Type B pancreatic cell (in vitro differentiated cells): ENCODE data around the gene MTERF1. TPM values are rescaled to one million over a fixed set of nuclear protein-coding genes. Genes with fewer than 3 reads are reported as not detected.

Experiments
- DNase-seq: peaks from one replicate; pipeline ENCODE4 v3.0.0; 2021; ENCODE audit warnings: mixed read lengths; ENCODE audit not compliant: unreplicated experiment; ENCODE audit errors: extremely low spot score
- H3K27ac Mint-ChIP-seq: 2 replicates; pipeline ENCODE4 v1.8.0; 2021; ENCODE audit warnings: mild to moderate bottlenecking, mixed read lengths
- H3K27me3 Mint-ChIP-seq: 2 replicates; pipeline ENCODE4 v1.8.0; 2021; ENCODE audit warnings: mixed read lengths
- H3K36me3 Mint-ChIP-seq: 2 replicates; pipeline ENCODE4 v1.8.0; 2021; ENCODE audit warnings: mixed read lengths
- H3K4me1 Mint-ChIP-seq: one replicate; pipeline ENCODE4 v1.8.0; 2021; ENCODE audit warnings: mixed read lengths; ENCODE audit not compliant: unreplicated experiment
- H3K4me3 Mint-ChIP-seq: 2 replicates; pipeline ENCODE4 v1.8.0; 2021; ENCODE audit warnings: mild to moderate bottlenecking, mixed read lengths
- H3K9me3 Mint-ChIP-seq: 2 replicates; pipeline ENCODE4 v1.8.0; 2021; ENCODE audit warnings: mixed read lengths
- total RNA-seq: library from RNA; stranded (reverse); gene quantifications from 2 replicates; pipeline ENCODE4 v1.2.1, GENCODE V29; 2021; ENCODE audit warnings: low replicate concordance
- TF ChIP-seq, protein P1 (sequence below): fragments of 200-600 bp; sonication (generic); conservative IDR thresholded peaks from 2 replicates; pipeline ENCODE4 v1.5.0; 2021; ENCODE audit warnings: antibody characterized with exemption, mild to moderate bottlenecking

MTERF1 gene
- total RNA-seq, 1 donor from 2014 or later, result 18.3 TPM

DNA sequence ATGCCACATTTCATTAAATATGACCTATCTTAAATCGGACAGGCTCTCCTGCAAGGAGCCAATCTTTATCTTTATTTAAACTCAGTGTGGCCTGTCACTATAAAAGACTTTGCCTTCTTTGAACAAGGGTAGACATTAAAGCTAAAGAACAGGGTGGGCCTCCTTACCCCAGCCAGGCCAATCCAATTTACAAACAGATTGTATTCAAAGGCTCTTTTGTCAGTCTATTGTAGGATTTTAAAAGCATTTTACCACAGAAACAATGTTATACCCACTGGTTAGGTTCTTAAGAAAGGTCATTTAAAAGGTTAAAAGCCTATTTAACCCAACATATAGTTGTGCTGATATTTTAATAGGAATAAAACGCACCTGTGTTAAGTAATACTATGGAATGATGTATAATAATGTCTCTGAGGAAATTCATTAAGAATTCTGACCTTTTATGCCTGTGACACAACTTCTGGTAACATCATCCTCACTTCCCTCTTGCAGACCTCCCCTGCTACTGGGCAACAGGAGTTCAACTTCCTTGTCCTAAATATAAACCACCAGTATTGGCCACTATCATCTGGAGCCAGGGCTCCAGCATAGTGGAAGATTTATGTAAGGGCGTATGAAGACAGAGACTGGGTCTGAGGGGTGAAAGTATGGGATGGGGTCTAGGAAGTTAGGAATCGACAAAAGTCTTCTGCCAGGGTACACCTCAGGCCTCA is 32.5 kb downstream of the MTERF1 start:
- Mint-ChIP-seq H3K36me3 (peaks cover 9% of the 10 kb centered on the region), H3K9me3 (peaks cover 6% of the 10 kb centered on the region), H3K27ac (no peak overlapping the region), H3K4me1 (peaks cover 9% of the 10 kb centered on the region), H3K4me3 (no peak overlapping the region), H3K27me3 (no peaks in the 10 kb centered on the region)
- TF ChIP-seq, protein P1, sequence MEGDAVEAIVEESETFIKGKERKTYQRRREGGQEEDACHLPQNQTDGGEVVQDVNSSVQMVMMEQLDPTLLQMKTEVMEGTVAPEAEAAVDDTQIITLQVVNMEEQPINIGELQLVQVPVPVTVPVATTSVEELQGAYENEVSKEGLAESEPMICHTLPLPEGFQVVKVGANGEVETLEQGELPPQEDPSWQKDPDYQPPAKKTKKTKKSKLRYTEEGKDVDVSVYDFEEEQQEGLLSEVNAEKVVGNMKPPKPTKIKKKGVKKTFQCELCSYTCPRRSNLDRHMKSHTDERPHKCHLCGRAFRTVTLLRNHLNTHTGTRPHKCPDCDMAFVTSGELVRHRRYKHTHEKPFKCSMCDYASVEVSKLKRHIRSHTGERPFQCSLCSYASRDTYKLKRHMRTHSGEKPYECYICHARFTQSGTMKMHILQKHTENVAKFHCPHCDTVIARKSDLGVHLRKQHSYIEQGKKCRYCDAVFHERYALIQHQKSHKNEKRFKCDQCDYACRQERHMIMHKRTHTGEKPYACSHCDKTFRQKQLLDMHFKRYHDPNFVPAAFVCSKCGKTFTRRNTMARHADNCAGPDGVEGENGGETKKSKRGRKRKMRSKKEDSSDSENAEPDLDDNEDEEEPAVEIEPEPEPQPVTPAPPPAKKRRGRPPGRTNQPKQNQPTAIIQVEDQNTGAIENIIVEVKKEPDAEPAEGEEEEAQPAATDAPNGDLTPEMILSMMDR, result no peak
- no peak for DNase-seq

GRCh38 chr7:91847231-91847630 is 33.3 kb downstream of the MTERF1 start:
- Mint-ChIP-seq H3K27me3 (no peaks in the 10 kb centered on the region), H3K27ac (no peak overlapping the region), H3K9me3 (peaks cover 6% of the 10 kb centered on the region), H3K36me3 (peaks cover 4% of the 10 kb centered on the region), H3K4me3 (no peak overlapping the region), H3K4me1 (peaks cover 9% of the 10 kb centered on the region)
- no peak for DNase-seq
- TF ChIP-seq, protein P1, result no peak

- peaks cover 9% of the 10 kb centered on the region for H3K4me1 Mint-ChIP-seq
- no peak overlapping the region for H3K4me3 Mint-ChIP-seq
- H3K9me3 Mint-ChIP-seq, result peaks cover 6% of the 10 kb centered on the region
- TF ChIP-seq, protein P1, result no peak
- no peak for DNase-seq
- H3K27ac Mint-ChIP-seq, result no peak overlapping the region
- no peaks in the 10 kb centered on the region for H3K27me3 Mint-ChIP-seq
- H3K36me3 Mint-ChIP-seq, result peaks cover 6% of the 10 kb centered on the region
Measured at GRCh38 chr7:91846436-91846835, 34.1 kb downstream of the MTERF1 start.

DNA sequence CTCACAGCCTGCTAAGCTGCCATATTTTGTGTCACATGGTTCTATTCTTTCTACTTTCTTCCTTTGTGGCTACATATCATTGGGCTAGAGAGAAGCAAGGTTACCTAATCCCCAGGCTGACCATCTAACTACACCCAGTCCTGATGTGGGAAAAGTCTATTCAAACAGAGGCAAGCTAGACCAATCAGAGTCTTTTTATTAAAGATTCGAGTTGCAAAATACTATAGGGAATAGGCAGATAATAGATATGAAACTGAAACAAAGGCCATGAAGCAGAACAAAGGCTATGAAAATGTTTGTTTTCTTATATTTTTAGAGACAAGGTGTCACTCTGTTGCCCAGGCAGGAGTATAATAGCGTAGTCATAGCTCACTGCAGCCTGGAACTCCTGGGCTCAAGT is 36.7 kb downstream of the MTERF1 start:
- TF ChIP-seq, protein P1, result no peak
- H3K27me3 Mint-ChIP-seq, result no peaks in the 10 kb centered on the region
- peaks cover 8% of the 10 kb centered on the region for H3K36me3 Mint-ChIP-seq

DNA sequence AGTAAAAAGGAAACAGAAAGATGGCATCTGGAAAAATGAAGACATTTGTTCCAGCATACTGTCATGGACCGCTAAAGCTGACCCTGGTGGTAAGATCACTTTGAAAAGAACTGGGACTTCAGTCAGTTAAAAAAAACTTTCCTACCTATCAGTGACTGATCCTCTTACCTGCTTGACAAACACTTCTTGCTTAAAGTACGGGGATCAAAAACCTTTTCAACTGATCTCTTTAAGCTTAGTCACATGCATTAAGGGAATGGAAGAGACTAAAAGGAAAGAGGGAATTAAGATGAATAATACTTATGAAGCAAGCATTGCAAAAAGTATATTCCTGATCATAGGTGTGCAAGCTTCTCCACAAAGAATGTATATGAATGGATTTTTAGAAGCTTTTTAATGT is 42.1 kb downstream of the MTERF1 start:
- H3K4me1 Mint-ChIP-seq, result peaks cover 10% of the 10 kb centered on the region

More for the DNA sequence above, 36.7 kb downstream of the MTERF1 start:
- DNase-seq, result no peak
- peaks cover 5% of the 10 kb centered on the region for H3K4me1 Mint-ChIP-seq
- H3K27ac Mint-ChIP-seq, result no peak overlapping the region
- no peak overlapping the region for H3K4me3 Mint-ChIP-seq
- peaks cover 6% of the 10 kb centered on the region for H3K9me3 Mint-ChIP-seq

More for the DNA sequence above, 42.1 kb downstream of the MTERF1 start:
- DNase-seq, result no peak
- TF ChIP-seq, protein P1, result no peak
- no peak overlapping the region for H3K27ac Mint-ChIP-seq
- H3K36me3 Mint-ChIP-seq, result peaks cover 5% of the 10 kb centered on the region
- H3K27me3 Mint-ChIP-seq, result no peaks in the 10 kb centered on the region
- H3K9me3 Mint-ChIP-seq, result no peaks in the 10 kb centered on the region
- no peak overlapping the region for H3K4me3 Mint-ChIP-seq
